NCI-H128 (cell line): Measurements from ENCODE around the gene HARS2.
"Not testable (repeated sequence)": the region's sequence is repeated elsewhere in the genome, so short reads cannot be mapped to it uniquely, and the experiment has no call there.

Experiments
- DNase-seq: peaks from one replicate; lab custom pipeline; 2025; ENCODE audit not compliant: unreplicated experiment; lab: John Stamatoyannopoulos, UW

HARS2 gene, protein sequence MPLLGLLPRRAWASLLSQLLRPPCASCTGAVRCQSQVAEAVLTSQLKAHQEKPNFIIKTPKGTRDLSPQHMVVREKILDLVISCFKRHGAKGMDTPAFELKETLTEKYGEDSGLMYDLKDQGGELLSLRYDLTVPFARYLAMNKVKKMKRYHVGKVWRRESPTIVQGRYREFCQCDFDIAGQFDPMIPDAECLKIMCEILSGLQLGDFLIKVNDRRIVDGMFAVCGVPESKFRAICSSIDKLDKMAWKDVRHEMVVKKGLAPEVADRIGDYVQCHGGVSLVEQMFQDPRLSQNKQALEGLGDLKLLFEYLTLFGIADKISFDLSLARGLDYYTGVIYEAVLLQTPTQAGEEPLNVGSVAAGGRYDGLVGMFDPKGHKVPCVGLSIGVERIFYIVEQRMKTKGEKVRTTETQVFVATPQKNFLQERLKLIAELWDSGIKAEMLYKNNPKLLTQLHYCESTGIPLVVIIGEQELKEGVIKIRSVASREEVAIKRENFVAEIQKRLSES

DNA sequence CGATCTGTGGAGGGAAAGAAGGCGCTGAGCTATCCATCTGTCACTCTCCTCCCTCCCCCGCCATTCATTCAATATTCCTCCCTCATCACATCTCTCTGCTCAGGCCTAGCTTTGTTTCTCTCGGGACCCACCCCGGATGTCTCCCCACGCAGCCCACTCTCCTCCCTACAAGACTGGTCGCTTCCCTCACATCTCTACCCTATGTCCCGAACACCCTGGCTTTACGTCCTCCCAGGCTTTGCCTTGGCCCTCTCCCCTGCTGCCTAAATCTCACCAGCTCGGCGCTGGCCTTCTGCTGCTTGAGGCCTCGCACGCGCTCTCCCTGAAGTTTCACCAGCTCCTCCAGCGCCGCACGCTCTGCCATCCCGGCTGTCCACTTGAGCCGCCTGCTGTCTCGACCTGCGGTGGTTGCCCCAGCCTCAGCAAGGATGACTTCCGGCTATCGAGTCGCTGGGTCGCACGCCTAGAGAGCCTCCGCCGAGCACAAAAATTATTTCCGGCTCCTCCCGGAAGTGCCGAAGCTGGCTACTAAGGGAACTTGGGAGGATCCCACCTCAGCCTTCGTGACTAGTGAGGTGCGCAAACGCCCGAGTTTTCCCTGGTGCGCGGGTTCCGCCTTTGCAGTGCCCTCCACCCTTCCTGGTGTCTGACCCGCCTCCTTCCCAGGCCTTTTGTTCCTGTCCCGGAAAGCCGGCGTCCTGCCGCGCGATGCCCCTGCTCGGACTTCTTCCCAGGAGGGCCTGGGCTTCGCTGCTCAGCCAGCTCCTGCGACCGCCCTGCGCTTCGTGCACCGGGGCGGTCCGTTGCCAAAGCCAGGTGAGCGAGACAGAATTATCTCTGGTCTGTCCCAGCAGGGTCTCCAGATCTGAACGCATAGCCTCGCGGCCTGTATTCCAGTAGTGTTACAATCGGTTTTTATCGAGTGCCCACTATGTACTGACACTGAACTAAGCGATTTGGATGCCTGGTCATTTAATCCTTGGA is at the start of gene HARS2, which contains the start of gene HARS1:
TSS of gene HARS2 (plus strand) at position 515 of the 984 bp plus-strand sequence. CDS start at position 709, 194 bp downstream.
TSS of gene HARS1 (minus strand) at position 430 of the 984 bp plus-strand sequence. CDS start at position 364, 66 bp downstream.
- peak; percentile 69 for DNase-seq

DNA sequence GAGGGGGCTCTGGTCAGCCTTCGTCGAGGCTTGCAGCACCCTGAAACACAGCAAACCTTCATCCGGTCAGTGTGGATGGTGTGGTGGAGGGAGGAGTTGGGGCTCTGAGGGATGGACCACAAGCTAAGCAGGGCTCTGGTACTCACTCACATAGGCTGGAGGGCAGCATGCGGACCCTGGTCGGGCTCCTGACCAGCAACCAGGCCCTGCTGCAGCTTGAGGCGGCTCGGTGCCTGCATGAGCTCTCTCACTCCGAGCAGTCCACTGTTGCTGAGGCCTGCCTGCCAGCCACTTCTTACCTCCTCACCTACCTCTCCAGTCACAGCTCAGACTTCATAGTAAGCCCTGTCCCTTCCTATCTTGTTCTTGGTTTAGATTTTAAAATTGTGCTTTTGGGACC is 49.5 kb upstream of the HARS2 start:
- no peak for DNase-seq

DNA sequence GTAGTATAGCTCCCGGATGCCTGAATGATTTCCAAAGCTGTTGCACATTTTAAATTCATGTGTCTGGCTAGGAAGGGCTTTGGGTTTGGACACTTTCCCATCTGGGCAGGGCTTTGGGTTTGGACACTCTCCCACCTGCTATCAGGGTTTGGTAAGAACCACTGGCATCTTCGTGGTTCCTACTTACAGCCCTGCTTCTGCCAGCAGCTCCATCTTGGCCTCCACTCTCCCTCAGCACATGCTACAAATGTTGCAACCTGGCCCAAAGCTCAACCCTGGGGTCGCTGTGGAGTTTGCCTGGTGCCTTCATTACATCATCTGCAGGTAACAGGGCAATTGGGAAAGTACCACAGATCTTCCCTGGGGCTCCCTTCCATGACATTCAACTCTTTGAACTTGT is 48.5 kb upstream of the HARS2 start:
- no peak for DNase-seq

DNA sequence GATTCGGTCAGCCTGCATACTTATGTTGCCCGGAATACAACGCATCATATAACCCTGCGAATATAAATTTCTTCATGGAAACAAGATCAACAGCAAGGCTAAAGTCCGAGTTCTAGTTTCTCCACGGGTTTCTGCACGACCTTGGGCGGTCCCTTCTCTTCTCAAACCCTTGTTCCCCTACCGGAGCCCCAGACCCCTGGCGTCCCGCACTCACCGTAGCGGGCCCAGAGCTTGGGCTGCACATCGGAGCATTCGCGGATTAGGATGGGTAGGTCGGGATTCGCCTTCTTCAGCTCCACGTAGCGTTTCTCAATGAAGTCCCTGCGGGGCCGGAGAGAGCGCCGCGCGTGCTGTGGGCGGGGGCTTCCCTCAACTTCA is 44.2 kb upstream of the HARS2 start:
- no peak for DNase-seq

DNA sequence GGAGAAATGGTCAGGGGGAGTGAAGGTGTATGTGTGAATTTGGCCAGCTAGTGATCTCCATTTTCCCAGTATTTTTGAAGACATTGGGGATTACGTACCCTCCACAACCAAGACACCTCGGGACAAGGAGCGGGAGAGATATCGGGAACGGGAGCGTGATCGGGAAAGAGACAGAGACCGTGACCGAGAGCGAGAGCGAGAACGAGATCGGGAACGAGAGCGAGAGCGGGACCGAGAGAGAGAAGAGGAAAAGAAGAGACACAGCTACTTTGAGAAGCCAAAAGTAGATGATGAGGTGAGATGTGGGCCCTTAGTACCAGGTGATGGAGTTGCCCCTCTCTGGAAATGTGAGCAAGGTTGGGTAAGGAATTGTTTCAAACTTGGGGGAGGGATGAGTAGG is 32.4 kb upstream of the HARS2 start:
- DNase-seq: no peak

DNA sequence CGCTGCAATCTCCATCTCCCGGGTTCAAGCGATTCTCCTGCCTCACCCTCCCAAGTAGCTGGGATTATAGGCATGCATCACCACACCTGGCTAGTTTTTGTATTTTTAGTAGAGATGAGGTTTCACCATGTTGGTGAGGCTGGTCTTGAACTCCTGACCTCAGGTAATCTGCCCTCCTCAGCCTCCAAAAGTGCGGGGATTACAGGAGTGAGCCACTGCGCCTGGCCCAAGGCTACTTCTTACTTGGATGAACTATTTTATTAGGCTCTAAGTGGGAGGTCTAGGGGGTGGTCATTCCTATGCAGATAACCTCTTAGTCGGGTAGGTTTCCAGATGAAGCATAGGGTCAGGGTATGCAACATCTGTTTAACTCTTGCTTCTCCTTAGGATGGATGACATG is 30.9 kb upstream of the HARS2 start:
- DNase-seq: not testable (repeated sequence)

DNA sequence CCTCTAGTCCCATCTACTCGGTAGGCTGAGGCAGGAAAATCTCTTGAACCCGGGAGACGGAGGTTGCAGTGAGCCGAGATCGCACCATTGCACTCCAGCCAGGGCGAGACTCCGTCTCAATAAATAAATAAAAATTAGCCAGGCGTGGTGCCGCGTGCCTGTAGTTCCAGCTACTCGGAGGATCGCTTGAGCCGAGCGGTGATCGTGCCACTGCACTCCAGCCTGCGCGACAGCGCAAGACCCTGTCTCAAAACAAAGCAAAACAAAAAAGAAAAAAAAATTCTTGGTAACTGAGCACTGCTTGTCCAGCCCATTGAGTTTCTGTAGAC is 27.3 kb upstream of the HARS2 start:
- no peak for DNase-seq

DNA sequence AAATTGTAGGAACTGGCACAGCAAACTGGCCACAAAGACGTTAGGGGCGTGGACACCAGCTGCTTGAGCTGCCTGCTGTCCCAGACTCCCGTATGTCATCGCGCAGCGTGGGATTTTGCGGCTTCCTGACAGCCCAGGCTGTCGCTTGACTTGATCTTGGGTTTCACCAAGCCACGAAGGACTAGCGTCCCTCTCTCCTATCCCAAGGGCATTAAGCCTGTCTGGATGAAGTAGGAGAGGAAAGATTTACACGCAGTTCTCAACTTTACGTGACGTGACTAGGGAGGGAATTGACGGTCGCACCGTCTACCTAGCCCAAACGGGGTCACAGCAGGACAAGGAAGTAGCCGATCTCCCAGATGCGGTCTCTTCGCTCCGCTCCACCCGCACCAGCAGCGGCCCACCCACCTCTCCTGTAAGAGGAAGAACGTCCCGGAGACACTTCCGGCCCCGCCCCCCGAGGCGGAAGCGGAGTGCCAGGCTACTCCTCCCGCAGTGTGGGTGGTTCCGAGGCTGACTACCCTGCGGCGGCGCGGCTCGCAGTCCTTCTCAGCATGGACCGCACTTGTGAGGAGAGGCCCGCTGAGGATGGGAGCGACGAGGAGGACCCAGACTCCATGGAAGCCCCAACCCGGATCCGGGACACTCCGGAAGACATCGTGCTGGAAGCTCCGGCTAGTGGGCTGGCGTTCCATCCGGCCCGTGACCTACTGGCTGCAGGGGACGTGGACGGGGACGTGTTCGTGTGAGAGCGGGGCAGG is 26.7 kb upstream of the HARS2 start, which contains the start of gene WDR55:
TSS of gene WDR55 (plus strand) at position 546 of the 761 bp plus-strand sequence. CDS start at position 555, 9 bp downstream.
- DNase-seq: peak; percentile 67

DNA sequence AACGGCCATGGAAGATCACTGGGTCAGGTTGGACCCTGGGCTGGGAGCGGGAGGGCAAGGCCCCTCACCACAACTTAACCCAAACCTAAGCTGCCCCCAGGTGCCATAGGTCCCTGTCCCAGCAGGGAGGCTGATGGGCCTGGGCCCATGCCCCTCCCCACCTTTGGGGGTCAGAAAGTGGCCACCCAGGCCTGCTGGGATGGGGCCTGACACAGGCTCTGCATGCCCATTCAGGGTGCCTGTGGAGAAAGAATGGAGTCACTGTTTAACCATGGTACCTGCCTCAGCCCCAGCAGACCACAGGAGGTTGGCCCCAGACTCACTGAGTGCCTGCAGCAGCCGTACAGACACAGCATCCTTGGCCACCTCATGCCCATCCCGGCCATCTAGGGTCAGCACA is 20.2 kb upstream of the HARS2 start:
- DNase-seq: not testable (repeated sequence)

DNA sequence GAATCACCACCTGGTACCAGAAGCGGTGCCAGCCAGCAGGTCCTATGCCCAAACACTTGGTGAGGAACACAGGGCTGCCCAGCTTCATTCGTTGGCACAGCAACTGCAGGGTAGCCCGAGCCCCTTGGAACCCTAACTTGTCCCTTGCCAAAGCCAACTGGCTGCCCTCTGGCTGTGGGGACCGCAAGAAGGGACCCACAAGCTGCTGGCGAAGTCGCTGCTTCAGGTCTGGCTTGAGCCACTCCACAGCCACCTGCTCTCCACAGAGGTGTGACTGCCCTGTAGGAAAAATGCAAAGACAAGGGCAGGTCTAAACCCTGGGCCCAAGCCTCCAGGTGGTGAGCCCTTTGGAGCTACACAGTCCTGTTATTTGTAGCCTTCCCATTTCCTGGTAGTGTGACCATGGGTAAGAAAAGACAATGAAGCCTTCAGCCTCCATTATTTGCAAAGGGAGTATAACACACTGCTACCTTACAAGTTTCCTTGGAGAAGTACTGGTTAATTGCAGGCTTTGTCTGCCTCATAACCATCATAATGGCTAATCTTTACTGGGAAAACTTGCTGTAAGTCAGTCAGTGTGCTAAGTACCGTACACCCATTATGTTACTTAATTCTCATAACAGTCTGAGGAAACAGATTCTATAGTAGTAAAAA is 19.7 kb upstream of the HARS2 start:
- no peak for DNase-seq

DNA sequence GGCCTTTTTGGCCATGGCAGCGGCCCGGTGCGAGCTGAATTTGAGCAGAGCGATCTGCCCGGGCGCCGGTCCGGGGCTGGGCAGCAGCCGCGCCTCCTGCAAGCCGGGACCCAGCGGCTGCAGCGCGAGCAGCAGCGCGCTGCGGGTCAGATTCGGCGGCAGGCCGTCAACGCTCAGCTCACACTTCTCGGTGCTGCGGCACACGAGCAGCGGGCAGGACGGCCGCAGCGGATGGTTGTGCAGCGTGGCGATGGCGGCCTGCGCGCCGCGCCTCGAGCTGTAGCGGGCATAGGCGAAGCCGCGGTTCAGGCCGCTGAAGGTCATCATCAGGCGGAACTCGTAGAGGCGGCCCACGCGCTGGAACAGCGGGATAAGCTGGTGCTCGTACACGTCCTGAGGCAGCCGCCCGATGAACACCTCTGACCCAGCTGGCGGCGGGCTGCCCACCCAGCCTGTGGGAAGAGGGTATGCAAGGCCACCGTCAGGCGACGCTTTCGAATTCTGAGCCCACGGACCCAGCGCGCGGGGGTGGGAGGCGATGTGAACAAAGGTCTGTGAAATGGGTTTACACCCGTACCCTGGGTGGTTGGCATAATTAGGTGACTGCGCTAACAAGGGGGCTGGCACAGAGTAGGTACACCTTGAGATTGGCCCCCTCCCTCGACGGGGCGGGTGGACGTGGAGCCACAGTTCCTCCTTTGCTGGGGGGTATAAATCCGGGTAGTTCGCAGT is 18.6 kb upstream of the HARS2 start:
- DNase-seq: no peak

DNA sequence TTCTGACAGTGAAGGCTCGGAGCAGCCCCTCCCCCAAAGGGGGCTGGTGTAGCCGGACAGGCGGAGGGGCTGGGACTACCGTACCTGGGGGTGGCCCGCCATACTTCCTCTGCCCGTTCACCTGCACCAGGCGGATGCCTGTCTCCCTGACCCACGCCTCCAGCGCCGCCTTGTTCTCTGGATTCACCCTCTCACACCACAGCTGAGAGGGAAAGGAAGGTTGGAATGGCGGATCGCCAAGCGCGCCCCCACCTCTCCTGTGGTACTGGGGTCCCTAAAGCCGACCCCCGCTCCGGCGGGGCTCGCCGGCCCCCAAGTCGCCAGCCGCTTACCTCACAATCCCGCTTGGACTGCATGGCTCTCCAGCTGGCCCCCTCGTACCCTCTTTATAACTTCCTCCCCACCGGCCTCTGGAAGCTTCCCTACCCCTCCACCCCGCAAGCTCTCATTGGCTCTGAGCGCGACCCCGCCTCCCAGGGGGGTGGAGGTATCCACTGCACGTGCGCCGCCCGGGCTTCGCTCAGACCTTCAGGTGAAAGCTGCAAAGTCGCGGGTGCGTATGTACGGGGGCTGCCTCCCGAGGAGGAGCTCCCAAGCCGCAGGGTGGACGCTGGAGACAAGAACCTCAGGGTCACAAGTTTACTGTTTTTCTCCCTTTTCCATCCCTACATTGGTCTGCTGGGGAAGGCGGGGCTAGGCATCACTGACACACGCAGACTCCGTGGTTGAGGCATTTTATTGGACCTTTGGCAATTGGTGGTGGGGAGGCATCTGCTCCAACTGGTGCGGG is 17.9 kb upstream of the HARS2 start, which contains the start of gene DND1:
TSS of gene DND1 (minus strand) at position 390 of the 790 bp plus-strand sequence. CDS start at position 356, 34 bp downstream.
- no peak for DNase-seq

DNA sequence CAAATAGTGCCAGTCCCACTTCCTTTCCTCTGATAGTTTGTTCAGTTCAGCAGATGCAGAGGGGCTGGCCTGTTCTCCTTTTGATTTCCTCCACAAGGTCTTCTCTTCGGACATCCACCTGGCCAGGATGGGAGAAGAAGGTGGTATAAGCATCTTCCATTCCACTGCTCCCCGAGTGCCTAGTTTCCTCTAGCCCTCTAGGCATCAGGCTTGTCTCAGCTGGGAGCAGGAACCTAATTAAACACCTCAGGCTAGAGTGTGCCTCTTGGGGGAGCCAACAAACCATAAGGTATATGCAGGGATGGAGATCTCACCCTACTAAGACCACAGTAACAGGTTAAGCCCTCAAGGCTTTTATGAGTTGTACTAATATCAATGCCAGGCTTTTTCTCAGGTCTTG is 17.0 kb upstream of the HARS2 start:
- DNase-seq: no peak

DNA sequence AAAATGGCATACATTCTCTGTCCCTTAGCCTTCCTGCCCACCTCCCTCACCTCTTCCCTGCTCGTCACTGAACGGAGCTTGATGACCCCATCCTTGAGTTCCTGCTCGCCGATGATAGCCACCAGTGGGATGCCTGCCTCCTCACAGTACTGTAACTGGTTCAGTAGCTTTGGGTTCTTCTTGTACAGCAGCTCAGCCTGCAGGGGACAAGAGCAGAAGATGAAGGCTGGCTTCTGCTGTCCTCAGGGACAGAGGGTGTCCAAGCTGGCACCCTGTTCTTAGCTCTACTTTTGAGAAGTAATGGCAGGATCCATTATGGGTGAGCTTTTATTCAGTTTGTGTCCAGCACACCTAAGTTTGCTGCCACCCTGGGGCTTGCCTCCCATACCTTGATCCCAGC is 16.6 kb upstream of the HARS2 start:
- DNase-seq: no peak

DNA sequence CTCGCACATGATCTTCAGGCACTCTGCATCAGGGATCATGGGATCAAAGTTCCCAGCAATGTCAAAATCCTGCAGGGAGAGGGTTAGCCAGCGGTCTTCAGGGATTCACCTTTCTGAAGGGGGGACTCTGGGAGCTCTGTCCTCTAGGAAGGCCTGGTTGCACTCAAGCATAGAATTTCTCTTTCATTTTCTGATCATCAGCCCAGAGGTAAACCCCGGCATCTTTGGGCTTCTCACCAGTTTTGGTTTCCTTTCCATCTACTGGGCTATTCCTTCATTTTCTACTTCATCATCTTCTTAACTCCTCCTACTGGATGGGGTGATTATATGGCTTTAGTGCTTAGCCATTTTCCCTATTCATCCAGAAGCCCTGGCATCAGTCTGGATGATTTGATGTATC is 13.3 kb upstream of the HARS2 start:
- no peak for DNase-seq

DNA sequence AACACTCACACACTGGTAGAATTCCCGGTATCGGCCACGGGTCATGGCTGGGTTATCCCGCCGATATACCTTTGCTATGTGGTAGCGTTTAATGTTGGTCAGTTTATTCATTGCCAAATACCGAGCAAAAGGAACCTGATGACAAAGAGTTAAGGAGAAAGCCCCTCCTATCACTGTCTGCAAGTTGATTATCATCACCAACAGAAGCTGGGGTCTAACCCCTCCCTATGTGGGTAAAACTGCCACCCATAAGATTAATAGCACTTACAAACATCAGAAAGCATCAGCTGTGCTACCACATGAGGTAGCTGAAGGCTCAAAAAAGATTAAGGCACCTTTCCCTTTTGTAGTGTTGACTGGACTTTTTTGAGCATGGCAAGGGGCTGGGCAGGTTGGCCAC is 12.3 kb upstream of the HARS2 start:
- DNase-seq: no peak

DNA sequence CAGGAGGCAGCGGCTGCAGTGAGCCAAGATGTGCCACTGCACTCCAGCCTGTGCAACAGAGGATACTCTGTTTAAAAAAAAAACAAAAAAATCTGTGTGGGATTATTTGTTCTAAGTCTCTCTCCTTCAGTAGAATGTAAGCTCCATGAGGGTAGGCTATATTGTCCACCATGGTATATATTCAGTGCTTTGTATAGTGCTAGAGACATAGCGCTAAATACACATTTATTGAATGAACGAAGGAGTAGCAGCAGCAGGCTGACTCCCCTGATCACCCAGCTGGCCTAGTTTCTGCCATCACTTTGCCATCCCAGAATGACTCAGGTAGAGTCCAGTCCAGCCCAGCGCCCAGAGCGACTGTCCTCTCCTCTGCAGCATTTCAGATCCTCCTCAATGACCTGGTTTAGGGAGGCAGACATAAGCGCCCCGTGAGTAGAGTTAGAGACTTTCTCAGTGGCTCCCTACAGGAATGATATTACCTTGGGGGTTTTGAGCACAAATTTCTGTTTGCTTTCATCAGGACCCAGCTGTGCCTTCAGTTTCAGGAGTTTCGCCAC is 801 bp upstream of the HARS2 start:
- no peak for DNase-seq

DNA sequence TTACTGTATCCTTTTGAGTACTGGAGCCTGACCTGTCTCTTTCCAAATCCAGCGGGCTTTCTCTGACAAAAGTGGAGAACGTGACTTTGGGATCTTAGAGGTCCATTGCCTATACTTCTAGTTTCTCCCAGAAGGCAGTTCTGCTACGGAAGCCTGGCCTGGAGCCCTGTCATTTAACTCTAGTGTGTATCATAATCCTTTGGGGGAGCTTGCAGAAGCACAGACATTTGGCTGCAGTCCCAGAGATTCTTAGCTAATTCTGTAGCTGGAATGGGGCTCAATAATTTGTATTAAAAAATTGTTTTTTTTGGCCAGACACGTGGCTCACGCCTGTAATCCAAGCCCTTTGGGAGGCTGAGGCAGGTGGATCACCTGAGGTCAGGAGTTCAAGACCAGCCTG is 3.0 kb downstream of the HARS2 start:
- DNase-seq: no peak
